GM12874 (cell line): ENCODE measurements around the gene UBE2H.

Source experiments
- CTCF ChIP-seq: IDR thresholded peaks from 2 replicates; pipeline ENCODE4 v1.5.1; 2011; ENCODE audit warnings: low read depth, mild to moderate bottlenecking, control low read depth, low read length, moderate library complexity; ENCODE audit not compliant: insufficient read depth

The UBE2H gene

DNA sequence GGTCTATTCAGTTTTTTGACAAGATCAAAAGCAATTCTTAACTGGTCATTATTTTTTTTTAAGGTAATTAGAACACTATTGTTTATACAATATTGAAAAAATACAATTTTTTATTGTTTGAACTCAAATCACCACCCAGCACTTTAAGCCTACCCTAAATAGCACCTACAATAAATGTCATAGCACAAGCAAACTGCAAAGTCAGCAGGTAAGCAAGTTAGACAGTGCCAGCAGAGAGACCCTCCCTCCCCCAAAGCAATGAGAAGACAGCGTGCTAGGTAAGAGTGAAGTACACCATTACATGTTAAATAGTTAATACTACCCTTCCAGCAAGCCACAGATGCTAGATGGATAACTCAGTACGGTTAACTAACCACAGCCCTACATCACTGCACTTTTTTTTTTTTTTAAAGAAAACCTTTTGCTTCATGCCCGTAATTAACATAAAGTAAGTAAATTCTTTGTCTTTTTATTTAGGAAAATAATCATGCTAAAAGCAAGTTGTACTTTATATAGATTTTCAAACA is 120.0 kb downstream of the UBE2H start:
- TF ChIP-seq CTCF, result no peak

- no peak for TF ChIP-seq CTCF
Measured at GRCh38 chr7:129832282-129832681, 120.5 kb downstream of the UBE2H start.

DNA sequence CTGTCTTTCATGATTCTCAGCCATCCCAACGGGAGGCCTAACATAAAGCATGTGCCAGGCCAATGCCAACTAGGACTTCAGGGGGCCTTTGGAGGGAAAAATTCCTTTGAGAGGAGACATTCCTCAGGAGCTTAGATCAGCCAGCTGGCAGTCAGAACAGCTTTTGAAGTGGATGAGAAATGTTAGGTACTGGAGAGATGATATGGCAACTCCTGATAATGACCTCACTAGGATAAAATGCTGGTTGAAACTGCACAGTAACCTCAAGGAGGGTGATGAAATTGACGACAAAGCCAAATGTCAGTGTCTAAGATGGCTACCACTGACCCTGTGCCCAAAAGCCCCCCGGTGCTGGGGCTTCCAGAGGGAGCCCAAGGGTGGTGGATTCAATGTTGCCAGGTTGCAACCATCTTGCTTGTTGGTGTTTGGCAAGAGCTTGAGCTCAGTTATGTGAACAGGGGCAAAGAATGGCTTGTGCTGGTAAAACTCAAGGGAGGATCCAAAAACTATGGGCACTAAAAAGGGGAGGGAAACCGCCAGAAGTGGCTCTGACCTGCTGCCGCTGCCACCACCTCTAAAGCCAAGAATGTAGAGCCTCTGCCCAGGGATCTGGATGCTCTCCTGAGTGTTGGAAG is 121.2 kb downstream of the UBE2H start:
- no peak for TF ChIP-seq CTCF

- no peak for TF ChIP-seq CTCF
Measured at GRCh38 chr7:129830949-129831348, 121.8 kb downstream of the UBE2H start.

DNA sequence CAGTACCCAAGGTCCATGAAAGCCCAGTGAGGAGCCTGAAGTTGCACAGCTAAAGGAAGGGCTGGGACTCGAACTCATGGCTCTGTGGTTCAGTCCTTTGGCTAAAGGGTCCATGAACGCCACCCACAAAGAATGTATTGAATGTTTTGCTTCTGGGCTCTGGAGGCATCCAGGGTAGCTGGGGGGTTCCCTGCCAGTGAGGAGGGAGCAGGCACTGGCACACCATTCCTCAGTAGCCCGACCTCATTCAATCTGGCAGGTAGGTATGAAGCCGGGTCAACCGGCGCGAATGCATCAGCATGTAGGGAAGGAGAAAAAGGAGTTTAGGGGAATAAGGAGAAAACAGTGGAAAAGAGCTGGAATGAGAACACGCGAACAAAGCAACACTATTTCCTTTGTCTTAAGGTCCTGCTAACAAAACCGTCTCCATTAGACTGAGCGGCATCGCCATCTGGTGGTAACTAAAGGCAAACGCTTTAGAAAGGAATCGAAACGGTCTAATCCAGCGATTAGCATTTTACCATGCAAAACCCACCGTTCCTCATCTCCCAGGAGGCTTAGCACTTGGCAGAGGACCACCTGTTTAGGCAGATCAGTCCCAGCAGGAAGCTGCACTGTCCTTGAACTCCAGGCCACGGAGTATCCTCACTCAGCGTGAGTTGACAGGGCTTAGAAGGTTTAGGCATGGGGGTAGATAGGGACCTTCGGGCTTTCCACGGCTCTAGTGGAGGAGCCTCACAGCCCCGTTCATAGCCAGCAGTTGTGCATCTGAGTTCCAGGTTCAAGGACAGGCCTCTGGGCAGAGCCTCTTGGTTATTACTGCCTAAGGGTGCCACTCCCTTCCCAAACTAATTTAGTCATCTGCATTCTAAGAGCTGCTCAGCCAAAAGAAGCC is 122.8 kb downstream of the UBE2H start:
- TF ChIP-seq CTCF, result peak; percentile 77

DNA sequence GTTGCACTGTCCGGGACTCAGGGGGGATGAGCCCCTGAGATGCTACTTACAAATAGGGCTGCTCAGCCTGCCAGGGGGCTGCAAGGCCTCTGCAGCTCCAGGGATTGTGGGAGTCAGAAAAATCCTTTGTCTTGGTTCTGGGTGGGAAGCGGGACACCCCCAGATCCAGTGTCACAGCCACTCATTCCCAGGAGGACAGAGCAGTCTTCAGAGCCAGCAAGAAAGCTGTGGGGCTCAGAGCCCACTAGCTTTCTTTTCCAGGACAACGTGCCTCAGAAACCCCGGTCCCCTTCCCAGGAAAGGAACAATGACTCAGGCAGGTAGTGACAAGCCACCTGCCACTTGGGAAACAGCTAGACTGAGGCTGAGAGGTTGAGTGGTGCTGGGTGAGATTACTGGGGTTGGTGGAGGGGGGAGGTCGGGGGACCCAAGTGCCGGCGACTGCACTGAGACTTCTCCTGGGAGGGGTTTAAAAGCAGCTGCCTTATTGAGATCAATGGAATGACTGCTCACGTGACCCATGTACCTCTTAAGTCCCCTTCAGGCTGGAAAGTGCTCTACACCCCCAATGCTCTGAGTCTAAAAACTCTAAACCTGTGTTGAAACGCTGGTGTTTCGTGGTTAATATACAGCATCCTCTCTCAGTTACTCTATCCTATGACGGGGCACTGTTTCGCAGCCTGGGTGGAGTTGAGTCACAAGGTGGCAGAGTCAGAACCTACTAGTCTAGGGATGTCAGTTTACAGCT is 123.6 kb downstream of the UBE2H start:
- no peak for TF ChIP-seq CTCF
